HG03280 (cell line): ENCODE data around the gene NMB.

Source experiments
- ATAC-seq: cut with Tn5 transposase; IDR thresholded peaks from one replicate; pipeline ENCODE4 v1.9.1; 2021; ENCODE audit warnings: mild to moderate bottlenecking, moderate library complexity; ENCODE audit not compliant: unreplicated experiment

The NMB gene

DNA sequence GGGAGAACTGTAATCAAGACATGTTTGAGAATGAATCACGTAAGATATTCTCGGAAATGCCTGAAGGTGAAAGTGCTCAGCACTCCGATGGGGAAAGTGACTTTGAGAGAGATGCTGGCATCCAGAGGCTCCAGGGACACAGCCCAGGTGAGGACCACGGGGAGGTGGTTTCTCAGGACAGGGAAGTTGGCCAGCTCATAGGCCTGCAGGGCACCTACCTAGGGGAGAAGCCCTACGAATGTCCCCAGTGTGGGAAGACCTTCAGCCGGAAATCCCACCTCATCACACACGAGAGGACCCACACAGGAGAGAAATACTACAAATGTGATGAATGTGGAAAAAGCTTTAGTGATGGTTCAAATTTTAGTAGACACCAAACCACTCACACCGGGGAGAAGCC is 37.4 kb downstream of the NMB start:
- no peak for ATAC-seq

DNA sequence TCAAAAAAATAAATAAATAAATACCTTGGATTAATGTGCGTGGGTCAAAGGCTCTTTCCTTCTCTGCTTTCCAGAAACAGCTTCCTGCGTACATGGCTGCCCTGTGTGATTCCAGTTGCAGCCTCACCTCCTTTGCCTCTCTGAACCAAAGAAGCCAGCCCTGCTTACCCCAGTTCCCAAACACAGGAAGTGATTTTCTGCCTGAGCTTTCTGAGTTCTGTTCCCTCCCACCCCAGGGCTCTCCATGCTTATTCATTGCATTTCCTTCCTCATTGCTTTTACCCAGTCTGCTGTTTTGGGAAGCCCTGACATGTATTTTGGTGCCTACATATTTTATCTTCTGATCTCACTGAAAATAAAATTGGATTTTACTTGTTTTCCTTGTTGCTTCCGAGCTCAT is 41.8 kb downstream of the NMB start:
- ATAC-seq = no peak

DNA sequence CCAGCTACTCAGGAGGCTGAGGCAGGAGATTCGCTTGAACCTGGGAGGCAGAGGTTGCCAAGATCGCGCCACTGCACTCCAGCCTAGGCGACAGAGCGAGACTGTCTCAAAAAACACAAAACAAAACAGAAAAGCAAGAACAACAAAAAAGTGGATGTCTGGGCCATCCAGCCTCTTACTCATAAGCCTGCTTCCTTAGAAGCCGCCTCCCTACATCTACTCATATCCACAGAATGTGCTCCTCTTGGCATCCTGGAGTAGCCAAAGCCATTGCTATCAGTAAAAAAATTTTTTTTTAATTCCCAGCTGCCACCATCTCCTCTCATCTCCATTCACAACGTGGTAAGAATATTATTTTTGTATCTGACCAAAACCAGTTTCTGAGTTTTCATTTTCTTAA is 46.4 kb downstream of the NMB start:
- no peak for ATAC-seq

DNA sequence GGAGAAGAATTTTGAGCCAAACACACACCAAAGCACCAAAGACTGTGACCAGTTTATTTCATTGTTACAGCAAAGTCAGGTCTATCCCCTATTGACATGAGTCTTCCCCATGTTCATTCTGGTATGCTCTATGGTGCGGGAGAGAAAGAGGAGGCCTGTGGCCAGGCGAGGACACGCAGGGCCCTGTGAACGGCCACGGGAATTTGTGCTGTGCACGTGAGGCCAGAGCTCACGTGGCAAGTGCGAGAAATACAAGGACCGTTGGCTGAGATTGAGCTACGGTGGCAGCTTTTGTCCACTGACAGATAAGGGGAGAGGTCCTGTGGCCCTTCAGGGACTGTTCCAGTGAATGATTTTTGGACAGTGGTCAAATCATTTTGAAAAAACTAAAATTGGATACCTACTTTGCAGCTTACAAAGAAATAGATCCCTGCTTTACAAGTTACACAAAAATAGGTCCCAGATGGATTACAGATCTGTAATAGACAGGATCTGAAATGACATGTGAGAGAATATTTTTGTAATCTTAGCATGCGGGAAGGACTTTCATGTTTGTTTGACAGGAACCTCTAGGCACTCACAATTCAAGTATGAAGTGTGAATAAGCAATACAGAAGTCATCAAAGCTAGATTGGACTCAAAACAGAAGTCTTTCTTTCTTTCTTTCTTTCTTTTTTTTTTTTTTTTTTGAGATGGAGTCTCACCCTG is 48.0 kb downstream of the NMB start:
- ATAC-seq = no peak

DNA sequence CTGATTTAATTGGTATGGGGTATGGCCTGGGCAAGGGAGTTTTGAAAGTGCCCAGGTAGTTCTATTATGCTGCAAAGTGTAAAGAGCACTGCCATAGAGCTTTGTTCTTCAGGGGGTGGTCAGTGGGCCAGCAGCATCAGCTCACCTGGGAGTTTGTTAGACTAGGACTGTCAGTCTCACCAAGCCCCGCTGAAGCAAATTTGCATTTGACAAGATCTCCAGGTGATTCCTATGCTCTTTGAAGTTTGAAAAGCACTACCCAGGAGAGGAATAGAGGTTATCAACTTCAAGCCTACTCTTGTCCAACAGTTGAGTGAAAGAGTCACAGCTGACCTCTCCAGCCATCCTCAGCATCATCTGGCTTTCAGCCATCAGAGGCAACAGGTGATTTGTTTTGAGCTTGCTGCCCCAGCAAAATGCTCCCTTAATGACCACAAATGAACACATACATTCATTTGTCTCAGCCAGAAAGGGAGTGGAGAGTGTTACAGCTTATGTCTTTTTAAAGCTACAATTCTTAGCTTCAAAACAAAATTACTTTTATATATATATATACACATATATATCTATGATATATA is 49.2 kb downstream of the NMB start:
- no peak for ATAC-seq

DNA sequence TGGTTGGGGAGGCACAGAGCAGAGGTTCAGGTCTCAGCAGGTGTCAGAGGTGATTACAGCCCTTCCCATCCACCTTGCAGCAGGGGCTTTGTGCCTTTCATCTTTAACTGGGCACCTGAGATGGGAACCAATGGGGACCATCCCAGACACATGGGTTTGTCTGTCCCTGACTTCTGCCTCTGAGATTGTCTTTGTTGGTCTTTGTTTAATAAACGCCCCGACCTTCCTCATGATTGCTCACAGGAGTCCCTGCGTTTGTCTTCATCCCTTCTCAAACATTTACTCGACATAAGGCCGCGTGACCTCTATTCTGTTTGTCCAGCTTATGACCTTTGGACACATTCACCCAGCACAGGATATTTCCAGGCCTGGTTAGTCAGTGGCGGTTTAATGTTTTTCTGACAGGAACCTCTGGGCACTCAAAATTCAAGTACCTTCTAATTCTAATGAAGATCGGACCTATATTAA is 51.3 kb downstream of the NMB start:
- no peak for ATAC-seq

DNA sequence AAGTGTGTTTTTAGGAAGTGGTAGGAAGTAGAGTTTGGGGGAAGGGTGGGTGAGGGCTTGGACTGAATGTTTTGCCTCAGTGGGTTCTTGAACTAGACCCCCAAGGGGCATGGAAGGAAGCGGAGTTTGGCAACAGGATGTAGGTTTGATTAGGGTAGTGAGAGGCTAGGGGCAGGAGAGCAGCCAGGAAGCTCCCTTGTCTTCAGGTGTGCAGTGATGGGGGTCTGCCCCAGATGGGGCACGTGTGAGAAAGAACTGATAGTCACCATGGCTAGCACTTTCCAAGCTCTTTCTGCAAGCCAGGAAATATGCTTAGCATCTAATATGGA is 52.5 kb downstream of the NMB start:
- ATAC-seq = no peak
